A673 (cell line): ENCODE data around the gene SERTM2.

ENCODE experiments used
- CTCF ChIP-seq: fragments of 300-800, 200-600 bp; sonication (generic); conservative IDR thresholded peaks from 2 replicates; pipeline ENCODE4 v1.5.1; 2017; ENCODE audit warnings: low read depth, mild to moderate bottlenecking, antibody characterized with exemption, low read length, moderate library complexity, mixed read lengths
- EZH2 ChIP-seq: fragments of 200-600 bp; sonication (generic); IDR thresholded peaks from 2 replicates; pipeline ENCODE4 v1.6.1; 2017; ENCODE audit warnings: borderline replicate concordance, low read depth, mild to moderate bottlenecking, mixed read lengths, antibody characterized with exemption, low read length; ENCODE audit not compliant: poor library complexity, severe bottlenecking

GRCh38 chrX:111511477-111511876 is at the start of gene SERTM2:
- TF ChIP-seq CTCF (no peak), EZH2 (no peak)
